ENCODE results near the gene KRTAP4-16.

DNA sequence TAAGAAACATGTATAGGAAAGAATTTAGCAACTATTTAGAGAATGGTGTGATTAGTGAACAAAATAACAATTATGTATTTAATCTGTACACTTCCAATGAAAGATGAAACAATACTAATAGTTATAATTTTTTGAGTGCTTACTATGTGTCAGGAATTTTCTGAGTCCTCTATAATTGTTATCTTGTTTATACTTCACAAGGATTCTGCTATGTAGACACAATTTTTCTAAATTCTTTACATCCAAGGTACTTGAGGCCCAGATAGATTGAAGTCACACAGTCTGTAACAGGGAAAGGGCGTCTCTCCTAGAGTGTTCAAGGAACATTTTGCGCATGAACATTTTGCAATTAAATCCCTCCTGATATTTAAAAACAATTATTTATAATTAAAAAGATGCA is 23.1 kb upstream of the KRTAP4-16 start:
- no peak for TF ChIP-seq CTCF (IDR thresholded peaks at IDR 0.05)
- TF ChIP-seq POLR2A (IDR thresholded peaks at IDR 0.05) = no peak
